Uterus (tissue), 4 donors: ENCODE measurements around the gene CCDC148. TPM values are rescaled to one million over a fixed set of nuclear protein-coding genes. Genes with fewer than 3 reads are reported as not detected.
"Not testable (repeated sequence)": the region's sequence is repeated elsewhere in the genome, so short reads cannot be mapped to it uniquely, and the experiment has no call there.

ENCODE experiments used
- DNase-seq, 2 donors: peaks; one replicate each; pipeline ENCODE4 v3.0.0-alpha.2; 2019 to 2020
- H3K27ac ChIP-seq, 2 donors: fragments of 200-600 bp; sonication (generic); 1 replicate in 1 of 2; 2 replicates in 1 of 2; pipeline ENCODE4 v1.5.1; 2016 to 2018
- H3K27me3 ChIP-seq, 2 donors: fragments of 200-600 bp; sonication (generic); one replicate each; pipeline ENCODE4 v1.5.1; 2018 to 2019; ENCODE audit warnings: control low read depth in 1 of 2
- H3K36me3 ChIP-seq, 2 donors: fragments of 200-600 bp; sonication (generic); one replicate each; pipeline ENCODE4 v1.5.1; 2019; ENCODE audit warnings: control low read depth in 1 of 2
- H3K4me1 ChIP-seq, 2 donors: fragments of 200-600 bp; sonication (generic); one replicate each; pipeline ENCODE4 v1.5.1; 2018 to 2019; ENCODE audit warnings: control low read depth in 1 of 2
- H3K4me3 ChIP-seq, 2 donors: fragments of 200-600 bp; sonication (generic); 1 replicate in 1 of 2; 2 replicates in 1 of 2; pipeline ENCODE4 v1.5.1; 2018 to 2019; ENCODE audit warnings: mild to moderate bottlenecking in 1 of 2
- H3K9me3 ChIP-seq, 2 donors: fragments of 200-600 bp; sonication (generic); one replicate each; pipeline ENCODE4 v1.5.1; 2019; ENCODE audit warnings: control low read depth in 1 of 2
- POLR2A ChIP-seq, 2 donors: fragments of 450-650 bp; IDR thresholded peaks; one replicate each; pipeline ENCODE4 v1.6.1; 2016; ENCODE audit warnings: antibody characterized with exemption in 2 of 2, mild to moderate bottlenecking in 1 of 2, moderate library complexity in 1 of 2
- intact Hi-C: fragments of 100-400 bp; cut with DNase I; formaldehyde crosslinking; loops from one replicate; pipeline ENCODE4 v1.15.1; 2023; ENCODE audit warnings: low total_unique reads
- total RNA-seq, 4 donors: library from RNA; depleted of rRNA in 3 of 4; stranded (reverse); fragments of >200 nt in 3 of 4; gene quantifications; one replicate each; pipeline versions ENCODE4 v1.1.0 to v1.2.4, GENCODE V29; 2014 to 2023
- TF ChIP-seq, protein P1 (sequence below), 4 experiments: fragments of 200-600 bp in 2 of 4; fragments of 450-650 bp in 2 of 4; sonication (generic) in 2 of 4; IDR thresholded peaks; one replicate each; pipeline ENCODE4 v1.5.1; 2016 to 2019; ENCODE audit warnings: antibody characterized with exemption in 4 of 4, mild to moderate bottlenecking in 2 of 4, moderate library complexity in 1 of 4
- donor health status: DM: yes; HTN: yes; CAD: no.

Gene CCDC148
- total RNA-seq, 4 donors from 2014 or later, result 0.77 to 9.7 (median 3.0) TPM; not detected in 1

- TF ChIP-seq POLR2A (IDR thresholded peaks at IDR 0.05), result no peak
- TF ChIP-seq, protein P1, sequence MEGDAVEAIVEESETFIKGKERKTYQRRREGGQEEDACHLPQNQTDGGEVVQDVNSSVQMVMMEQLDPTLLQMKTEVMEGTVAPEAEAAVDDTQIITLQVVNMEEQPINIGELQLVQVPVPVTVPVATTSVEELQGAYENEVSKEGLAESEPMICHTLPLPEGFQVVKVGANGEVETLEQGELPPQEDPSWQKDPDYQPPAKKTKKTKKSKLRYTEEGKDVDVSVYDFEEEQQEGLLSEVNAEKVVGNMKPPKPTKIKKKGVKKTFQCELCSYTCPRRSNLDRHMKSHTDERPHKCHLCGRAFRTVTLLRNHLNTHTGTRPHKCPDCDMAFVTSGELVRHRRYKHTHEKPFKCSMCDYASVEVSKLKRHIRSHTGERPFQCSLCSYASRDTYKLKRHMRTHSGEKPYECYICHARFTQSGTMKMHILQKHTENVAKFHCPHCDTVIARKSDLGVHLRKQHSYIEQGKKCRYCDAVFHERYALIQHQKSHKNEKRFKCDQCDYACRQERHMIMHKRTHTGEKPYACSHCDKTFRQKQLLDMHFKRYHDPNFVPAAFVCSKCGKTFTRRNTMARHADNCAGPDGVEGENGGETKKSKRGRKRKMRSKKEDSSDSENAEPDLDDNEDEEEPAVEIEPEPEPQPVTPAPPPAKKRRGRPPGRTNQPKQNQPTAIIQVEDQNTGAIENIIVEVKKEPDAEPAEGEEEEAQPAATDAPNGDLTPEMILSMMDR (IDR thresholded peaks at IDR 0.05), result no peak
- intact Hi-C loops, result no loop called here
- H3K9me3 ChIP-seq, result no peaks in the 10 kb centered on the region
- H3K4me1 ChIP-seq, result no peaks in the 10 kb centered on the region
- no peaks in the 10 kb centered on the region for H3K36me3 ChIP-seq
- DNase-seq, result no peak
- H3K27ac ChIP-seq, result no peak overlapping the region
- H3K27me3 ChIP-seq, result no peaks in the 10 kb centered on the region
- no peak overlapping the region for H3K4me3 ChIP-seq
Measured at GRCh38 chr2:158317642-158318041, 138.9 kb downstream of the CCDC148 start.

GRCh38 chr2:158315803-158316414 is 140.6 kb downstream of the CCDC148 start:
- H3K36me3 ChIP-seq, result no peaks in the 10 kb centered on the region
- no peak for DNase-seq
- H3K27ac ChIP-seq, result no peak overlapping the region
- no peaks in the 10 kb centered on the region for H3K27me3 ChIP-seq
- intact Hi-C loops, result no loop called here
- TF ChIP-seq POLR2A (IDR thresholded peaks at IDR 0.05), result no peak
- TF ChIP-seq, protein P1 (IDR thresholded peaks at IDR 0.05), result no peak
- no peak overlapping the region for H3K4me3 ChIP-seq
- H3K9me3 ChIP-seq, result no peaks in the 10 kb centered on the region
- H3K4me1 ChIP-seq, result no peaks in the 10 kb centered on the region

DNA sequence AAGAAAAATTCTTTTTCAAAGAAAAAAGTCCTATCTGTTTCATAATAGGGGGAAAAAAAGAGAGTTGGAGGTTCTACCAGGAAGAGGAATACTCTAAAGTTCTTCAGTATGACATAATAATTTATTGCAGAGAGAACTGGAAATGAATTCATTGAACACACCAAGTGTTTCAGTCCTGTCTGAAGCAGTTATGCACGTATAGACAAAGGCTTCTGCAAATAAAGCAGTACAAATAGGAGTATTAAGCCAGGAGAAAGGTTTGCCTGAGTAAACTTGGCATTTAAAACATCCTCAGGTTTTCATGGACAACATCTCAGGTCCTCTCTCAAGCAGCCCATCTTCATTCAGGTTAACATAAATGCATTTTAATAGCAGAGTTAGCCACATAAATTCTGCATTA is 141.6 kb downstream of the CCDC148 start:
- H3K27me3 ChIP-seq, result no peaks in the 10 kb centered on the region
- H3K4me1 ChIP-seq, result no peaks in the 10 kb centered on the region
- intact Hi-C loops, result no loop called here
- no peaks in the 10 kb centered on the region for H3K9me3 ChIP-seq
- H3K36me3 ChIP-seq, result no peaks in the 10 kb centered on the region
- DNase-seq, result no peak
- H3K4me3 ChIP-seq, result no peak overlapping the region
- no peak for TF ChIP-seq POLR2A (IDR thresholded peaks at IDR 0.05)
- TF ChIP-seq, protein P1 (IDR thresholded peaks at IDR 0.05), result no peak
- H3K27ac ChIP-seq, result no peak overlapping the region

DNA sequence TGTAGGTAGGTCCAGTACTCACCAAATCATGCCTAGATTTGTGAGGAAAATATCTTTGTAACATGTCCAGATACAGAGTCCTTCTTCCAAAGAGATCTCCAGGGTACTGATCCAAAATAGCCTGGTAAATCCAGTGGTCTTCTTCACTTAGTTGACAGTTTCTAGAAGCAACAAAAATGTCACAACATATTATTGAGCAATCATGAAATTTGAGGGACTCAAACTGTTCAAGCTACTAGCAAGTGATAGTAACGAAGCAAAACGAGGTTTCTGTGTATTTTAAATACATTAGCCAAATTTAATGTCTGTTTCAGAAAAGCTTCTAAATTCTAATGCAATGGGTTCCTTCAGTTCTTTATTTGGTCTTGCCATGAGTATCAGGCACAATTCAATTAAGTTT is 142.8 kb downstream of the CCDC148 start:
- no peaks in the 10 kb centered on the region for H3K4me1 ChIP-seq
- no peaks in the 10 kb centered on the region for H3K9me3 ChIP-seq
- intact Hi-C loops, result no loop called here
- TF ChIP-seq POLR2A (IDR thresholded peaks at IDR 0.05), result no peak
- TF ChIP-seq, protein P1 (IDR thresholded peaks at IDR 0.05), result no peak
- H3K27me3 ChIP-seq, result no peaks in the 10 kb centered on the region
- no peak for DNase-seq
- H3K27ac ChIP-seq, result no peak overlapping the region
- no peak overlapping the region for H3K4me3 ChIP-seq
- H3K36me3 ChIP-seq, result no peaks in the 10 kb centered on the region

DNA sequence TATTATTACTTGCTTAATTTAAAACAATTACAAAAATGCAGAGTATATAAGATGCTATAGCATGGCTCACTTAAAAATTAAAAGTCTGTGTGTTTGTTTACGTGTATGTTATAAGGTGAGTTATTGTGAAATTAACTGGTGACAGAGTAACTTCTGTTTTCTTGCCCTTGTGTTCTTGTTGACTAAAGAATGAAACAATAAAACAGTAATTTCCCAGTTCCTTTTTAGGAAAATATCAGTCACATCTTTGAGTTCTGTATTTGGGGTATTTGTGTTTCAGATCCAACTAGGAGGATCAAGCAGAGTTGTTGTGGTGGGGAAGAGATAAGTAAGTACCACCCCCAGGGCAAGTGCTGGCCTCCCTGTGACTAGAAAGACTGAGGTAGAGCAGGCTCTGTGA is 143.6 kb downstream of the CCDC148 start:
- intact Hi-C loops, result no loop called here
- Histone ChIP-seq H3K9me3 (no peaks in the 10 kb centered on the region), H3K4me1 (no peaks in the 10 kb centered on the region), H3K27me3 (no peaks in the 10 kb centered on the region), H3K27ac (no peak overlapping the region), H3K36me3 (no peaks in the 10 kb centered on the region), H3K4me3 (no peak overlapping the region)
- TF ChIP-seq, protein P1 (IDR thresholded peaks at IDR 0.05), result no peak
- no peak for TF ChIP-seq POLR2A (IDR thresholded peaks at IDR 0.05)
- no peak for DNase-seq

DNA sequence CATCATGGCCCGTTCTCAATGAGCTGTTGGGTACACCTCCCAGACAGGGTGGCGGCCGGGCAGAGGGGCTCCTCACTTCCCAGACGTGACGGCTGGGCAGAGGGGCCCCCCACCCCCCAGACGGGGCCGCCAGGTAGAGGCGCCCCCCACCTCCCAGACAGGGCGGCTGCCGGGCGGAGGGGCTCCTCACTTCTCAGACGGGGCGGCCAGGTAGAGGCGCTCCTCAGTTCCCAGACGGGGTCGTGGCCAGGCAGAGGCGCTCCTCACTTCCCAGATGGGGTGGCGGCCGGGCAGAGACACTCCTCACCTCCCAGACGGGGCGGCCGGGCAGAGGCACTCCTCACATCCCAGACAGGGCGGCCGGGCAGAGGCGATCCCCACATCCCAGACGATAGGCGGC is 146.1 kb downstream of the CCDC148 start:
- DNase-seq, H3K27me3 ChIP-seq, H3K36me3 ChIP-seq, H3K4me3 ChIP-seq, intact Hi-C loops, H3K9me3 ChIP-seq, H3K4me1 ChIP-seq, H3K27ac ChIP-seq: not testable (repeated sequence)
